GM19239 (cell line): Measurements from ENCODE around the gene MCM10.
"Not testable (repeated sequence)": the region's sequence is repeated elsewhere in the genome, so short reads cannot be mapped to it uniquely, and the experiment has no call there.

Experiments
- DNase-seq: peaks from one replicate; pipeline ENCODE4 v3.0.0; 2011; ENCODE audit warnings: low spot score; ENCODE audit not compliant: insufficient read length
- FAIRE-seq: peaks from 2 replicates; lab custom pipeline; 2011; peaks lifted over from hg19 to GRCh38; lab: Jason Lieb, UNC

The MCM10 gene

DNA sequence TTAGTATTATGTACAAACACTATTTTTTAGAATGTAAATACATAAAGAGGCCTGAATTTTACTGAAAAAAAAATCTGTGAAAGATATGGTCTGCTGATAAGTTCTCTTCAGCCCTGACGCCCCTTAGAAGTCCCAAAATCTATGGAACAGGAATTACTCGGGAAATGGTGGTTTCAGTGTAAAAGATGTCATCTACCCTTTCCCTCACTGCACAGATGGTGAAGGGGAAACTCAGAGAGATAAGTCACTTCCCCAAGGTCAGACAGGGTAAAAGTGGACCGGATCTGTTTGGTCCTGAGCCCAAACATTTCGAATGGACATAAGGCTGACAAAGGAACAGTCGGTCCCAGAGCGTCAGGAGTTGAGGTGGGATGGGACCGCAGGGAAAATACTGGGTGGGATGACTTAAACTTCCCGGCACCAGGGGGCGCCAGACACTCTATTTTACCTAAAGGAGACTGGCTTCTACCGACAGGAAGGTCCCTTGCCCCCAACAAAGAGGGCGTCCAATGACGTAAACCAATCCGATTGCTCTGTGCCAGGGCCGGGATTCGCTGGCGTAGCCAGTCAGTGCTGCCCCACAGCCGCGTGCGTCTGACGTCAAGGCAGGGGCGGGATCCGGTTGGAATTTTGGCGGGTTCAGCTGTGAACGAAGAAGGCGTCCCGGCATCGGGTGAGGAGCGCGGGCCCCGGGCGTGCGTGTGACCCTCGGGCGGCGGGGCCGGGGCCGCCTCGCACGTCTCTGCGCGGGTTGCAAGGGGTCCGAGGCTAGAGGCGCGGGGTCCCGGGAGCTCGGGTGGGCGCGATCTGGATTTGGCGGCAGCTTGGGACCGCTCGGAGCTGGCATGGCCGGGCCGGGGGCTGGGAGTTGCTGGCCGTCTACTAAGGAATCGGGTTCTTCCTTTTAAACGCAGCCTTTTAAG lies at the start of gene MCM10:
TSS of gene MCM10 (plus strand) at position 625 of the 923 bp plus-strand sequence. CDS start 2,645 bp downstream, outside the sequence.
- peak; percentile 98 for FAIRE-seq
- DNase-seq = peak; percentile 99

DNA sequence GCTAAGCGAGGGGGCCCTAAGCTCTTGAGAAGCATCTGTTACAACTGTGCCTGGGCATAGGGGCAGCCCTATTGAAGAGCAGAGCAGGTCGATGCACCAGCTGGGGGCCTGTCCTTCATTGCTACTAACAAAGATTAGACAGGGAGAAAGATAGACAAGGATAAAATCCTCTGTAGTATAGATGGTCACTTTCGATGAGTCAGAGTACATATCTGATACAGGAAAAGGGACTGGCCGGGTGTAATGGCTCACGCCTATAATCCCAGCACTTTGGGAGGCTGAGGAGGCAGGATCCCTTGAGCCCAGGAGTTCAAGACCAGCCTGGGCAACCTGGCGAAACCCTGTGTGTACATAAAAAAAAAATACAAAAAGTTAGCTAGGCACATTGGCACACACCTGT lies 47.8 kb upstream of the MCM10 start:
- DNase-seq = no peak
- FAIRE-seq = no peak

DNA sequence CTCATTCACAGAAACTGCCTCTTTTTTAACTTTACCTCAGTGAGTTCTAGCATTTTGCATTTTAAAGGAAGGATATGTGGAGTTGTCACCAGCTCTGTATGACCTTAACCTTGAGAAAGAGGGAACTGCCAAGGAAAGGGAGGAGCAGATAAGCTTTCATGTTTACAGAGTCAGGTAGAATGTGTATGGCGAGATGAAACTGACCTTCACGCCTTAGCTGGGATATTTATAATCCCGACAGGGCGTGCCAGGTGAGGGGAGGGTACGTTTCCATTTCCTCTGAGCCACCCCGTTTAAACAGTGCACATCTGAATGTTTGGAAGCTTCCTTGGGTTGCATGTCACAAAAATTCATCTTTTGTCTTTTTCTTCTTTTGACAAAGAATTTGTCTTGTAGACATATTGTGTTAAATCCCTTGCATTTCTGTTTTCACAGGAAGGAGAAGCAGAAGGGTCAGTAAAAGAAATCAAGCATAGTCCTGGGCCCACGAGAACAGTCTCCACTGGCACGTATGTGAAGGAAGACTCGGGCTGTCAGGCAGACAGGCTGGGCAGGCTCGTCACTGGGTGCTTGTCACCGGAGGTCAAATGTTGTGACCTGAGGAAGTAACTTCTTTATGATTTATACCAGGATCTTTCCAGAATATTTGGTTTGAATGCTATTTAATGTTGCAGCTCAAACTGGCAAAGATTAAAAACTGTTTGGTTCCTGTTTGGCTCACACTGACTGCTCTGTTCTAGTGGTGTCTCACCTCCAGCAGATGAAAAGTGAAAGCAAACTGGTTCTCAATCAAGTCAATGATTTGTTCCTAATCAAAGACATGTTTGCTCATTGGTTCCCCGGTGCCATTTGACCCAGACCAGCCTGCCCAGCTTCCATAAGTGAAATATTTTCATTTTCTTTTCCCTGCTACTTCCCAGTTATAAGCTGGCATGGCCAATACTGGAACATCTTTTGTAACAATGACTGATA lies 45.2 kb upstream of the MCM10 start:
- FAIRE-seq = peak; percentile 92
- peak; percentile 39 for DNase-seq

DNA sequence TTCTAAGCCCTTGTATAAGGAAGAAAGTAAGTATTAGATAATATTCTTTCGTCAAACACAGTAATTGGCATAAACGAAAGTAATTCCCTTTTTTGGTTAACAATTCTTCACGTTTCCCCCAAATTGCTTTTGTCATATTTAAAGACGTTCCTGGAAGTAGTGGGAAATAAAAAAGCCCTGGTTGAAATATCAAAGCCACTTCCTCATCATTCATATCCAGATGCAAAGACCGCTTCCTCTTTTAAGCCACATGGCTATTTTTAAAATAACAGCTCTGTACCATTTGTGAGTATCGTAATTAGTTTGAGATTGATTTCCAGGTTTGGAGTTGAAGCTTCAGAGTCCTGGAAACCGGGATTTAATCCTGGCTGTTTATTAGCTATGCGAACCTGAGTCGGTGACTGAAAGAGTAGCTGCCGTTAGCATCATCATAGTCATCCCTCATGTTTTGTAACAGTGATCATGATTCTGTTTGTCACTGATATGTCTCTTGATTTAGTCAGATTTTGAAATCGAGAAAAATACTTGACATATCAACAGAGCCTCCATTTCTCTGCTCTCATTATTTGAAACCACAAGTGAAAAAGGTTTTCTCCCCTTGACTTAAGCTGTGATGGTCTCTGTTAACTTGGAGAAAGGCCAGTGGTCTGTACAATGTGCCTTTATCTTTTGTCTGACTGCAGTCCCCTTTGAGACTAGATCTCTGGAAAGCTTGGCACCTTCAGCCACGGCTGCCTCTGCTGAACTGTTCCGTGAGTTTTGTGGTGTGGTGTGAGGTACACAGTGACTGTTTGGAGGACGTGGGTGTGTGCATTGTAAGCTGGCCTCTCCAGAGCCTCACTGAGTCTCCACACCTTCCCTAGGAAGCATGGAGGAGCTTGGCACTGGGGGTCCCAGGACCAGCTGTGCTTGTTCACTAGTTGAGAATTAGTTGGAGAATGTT lies 43.2 kb upstream of the MCM10 start:
- peak; percentile 72 for FAIRE-seq

DNA sequence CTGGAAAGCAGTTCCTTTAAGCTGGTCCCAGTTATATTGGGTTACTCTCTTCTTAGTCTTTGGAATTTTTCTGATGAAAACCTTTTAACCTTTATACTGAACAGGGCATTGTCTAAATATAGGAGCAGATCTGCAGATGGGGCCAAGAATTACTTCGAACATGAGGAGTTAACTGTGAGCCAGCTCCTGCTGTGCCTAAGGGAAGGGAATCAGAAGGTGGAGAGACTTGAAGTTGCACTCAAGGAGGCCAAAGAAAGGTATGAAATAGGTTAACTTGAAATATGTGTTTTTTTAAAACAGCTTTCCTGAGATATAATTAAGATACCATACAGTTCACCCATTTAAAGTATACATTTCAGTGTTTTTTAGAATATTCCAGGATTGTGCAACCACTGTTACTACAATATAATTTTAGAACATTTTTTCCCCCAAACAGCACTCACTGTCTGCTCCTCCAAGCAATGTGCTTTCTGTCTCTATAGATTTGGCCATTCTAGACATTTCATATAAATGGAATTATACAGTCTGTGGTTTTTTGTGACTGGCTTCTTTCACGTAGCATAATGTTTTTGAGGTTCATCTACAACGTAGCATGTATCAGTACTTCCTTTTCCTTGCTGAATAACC lies 42.5 kb upstream of the MCM10 start:
- FAIRE-seq (peak; percentile 51), DNase-seq (no peak)

More for the DNA sequence above, 43.2 kb upstream of the MCM10 start:
- peak; percentile 15 for DNase-seq

GRCh38 chr10:13120786-13121499 lies 40.4 kb upstream of the MCM10 start:
- no peak for DNase-seq
- no peak for FAIRE-seq

GRCh38 chr10:13121500-13121854 lies 39.9 kb upstream of the MCM10 start:
- DNase-seq (no peak), FAIRE-seq (no peak)

GRCh38 chr10:13136651-13137050 lies 24.7 kb upstream of the MCM10 start:
- no peak for FAIRE-seq

GRCh38 chr10:13139150-13139549 lies 22.2 kb upstream of the MCM10 start:
- no peak for FAIRE-seq

More at GRCh38 chr10:13136651-13137050, 24.7 kb upstream of the MCM10 start:
- no peak for DNase-seq

DNA sequence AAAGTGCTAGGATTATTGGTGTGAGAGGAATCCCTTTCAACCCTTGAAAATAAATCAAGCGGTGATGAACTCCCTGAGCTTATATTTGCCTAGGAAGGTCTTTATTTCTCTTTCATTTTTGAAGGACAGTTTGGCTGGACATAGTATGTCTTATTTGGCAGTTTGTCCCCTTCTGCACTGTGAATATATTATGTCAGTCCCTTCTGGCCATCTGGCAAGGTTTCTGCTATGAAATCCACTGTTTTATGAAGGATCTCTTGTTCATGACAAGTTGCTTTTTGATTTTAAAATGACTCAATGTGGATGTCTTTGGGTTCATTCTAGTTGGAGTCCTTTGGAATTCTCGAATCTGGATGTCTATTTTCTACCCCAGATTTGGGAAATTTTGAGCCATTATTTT lies 21.7 kb upstream of the MCM10 start:
- FAIRE-seq = no peak
- DNase-seq = no peak

More at GRCh38 chr10:13139150-13139549, 22.2 kb upstream of the MCM10 start:
- DNase-seq = no peak

DNA sequence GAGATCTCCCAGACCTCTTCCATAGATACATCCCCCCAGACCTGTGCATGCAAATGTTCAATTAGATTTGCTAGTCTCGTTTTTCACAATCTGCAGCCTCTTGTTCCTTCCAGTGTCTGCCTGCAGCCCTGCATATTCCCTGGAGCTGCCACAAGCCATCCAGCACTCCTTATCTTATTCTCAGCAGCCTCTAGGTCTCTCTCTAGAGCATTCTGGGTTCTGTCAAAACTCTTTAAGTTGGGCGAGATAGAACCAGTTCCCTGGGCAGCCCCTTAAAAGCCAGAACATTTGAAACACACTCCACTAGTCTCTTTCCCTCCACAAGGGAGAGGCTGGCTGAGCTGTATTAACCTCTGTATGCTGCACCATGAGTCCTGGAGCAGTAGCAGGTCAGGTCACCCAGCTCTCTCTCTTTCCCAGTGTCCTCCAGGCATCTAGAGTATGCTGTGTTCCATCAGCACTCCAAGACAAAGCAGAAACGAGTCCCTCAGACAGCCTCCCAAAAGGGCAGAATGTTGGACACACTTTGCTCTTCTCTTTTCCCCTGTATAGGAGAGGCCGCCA lies 20.6 kb upstream of the MCM10 start:
- FAIRE-seq = no peak

GRCh38 chr10:13143766-13144165 lies 17.6 kb upstream of the MCM10 start:
- DNase-seq (no peak), FAIRE-seq (no peak)

More for the DNA sequence above, 20.6 kb upstream of the MCM10 start:
- no peak for DNase-seq

DNA sequence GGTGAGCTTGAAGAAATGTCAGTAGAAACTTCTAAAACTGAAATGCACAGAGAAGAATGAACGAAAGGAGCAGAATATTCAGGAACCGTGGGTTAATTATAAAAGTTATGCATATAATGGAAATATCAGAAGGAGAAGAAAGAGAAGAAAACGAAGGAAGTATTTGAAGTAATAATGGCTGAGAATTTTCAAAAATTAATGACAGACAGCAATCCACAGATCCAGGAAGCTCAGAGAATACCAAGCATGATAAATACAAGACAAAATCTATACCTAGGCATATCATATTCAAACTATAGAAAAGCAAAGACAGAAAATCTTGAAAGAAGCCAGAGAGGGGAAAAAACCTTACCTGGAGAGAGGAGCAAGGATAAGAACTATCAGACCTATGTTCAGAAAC lies 16.5 kb upstream of the MCM10 start:
- DNase-seq (no peak), FAIRE-seq (no peak)

DNA sequence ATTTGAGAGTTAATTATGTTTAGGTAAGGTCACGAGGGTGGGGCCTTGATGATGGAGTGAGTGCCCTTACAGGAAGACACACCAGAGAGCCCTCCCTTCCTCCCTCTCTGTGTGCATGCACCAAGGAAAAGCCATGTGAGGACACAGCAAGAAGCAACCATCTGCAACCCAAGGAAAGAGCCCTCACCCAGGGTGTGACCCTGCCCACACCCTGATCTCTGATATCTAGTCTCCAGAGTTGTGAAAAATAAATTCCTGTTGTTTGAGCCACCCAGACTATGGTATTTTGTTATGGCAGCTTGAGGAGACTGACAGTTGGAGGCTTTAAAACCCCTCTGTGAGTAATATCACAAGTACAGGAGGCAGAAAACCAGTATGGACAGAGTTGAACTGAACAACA lies 15.0 kb upstream of the MCM10 start:
- FAIRE-seq (no peak), DNase-seq (no peak)

- no peak for DNase-seq
- no peak for FAIRE-seq
Measured at GRCh38 chr10:13147161-13147560, 14.2 kb upstream of the MCM10 start.

DNA sequence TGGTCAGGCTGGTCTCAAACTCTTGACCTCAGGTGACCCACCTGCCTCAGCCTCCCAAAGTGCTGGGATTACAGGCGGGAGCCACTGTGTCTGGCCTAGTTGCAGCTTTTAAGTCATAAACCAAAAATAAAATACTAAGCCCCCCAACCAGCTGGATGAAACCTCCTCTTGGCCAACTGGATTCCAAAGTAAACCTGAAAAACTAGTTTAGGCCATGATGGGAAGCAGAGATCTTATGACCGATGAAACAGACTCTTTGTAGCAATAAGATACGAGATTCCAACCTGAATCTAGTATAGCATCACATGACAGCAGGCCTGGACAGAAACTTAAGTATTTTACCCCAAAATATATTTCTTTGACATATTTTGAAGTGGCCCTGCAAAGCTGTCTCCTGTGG lies 9.1 kb upstream of the MCM10 start:
- DNase-seq = no peak
- no peak for FAIRE-seq

- not testable (repeated sequence) for DNase-seq, FAIRE-seq
Measured at GRCh38 chr10:13155860-13156259, 5.5 kb upstream of the MCM10 start.

GRCh38 chr10:13158401-13158800 lies 3.0 kb upstream of the MCM10 start:
- DNase-seq (no peak), FAIRE-seq (no peak)
